MCF 10A (cell line): ENCODE data around the gene ACSL1. TPM values are rescaled to one million over a fixed set of nuclear protein-coding genes. Genes with fewer than 3 reads are reported as not detected.
"Not testable (repeated sequence)": the region's sequence is repeated elsewhere in the genome, so short reads cannot be mapped to it uniquely, and the experiment has no call there.

Source experiments
- BruUV-seq: library from RNA; stranded (reverse); fragments of 400-500 nt; replicated peaks from 2 replicates; lab custom pipeline; 2021; lab: Mats Ljungman, UMichigan
- CTCF ChIA-PET: fragments of 300-600 bp; sonication (Branson Sonifier 250); formaldehyde crosslinking; extraction: SDS; loops from one replicate; lab custom pipeline; 2021; ENCODE audit warnings: antibody characterized with exemption, inconsistent platforms; lab: Yijun Ruan, JAX
- POLR2A ChIA-PET: fragments of 300-600, 350-650 bp; sonication (Branson Sonifier 250); formaldehyde crosslinking; extraction: SDS; loops from one replicate; lab custom pipeline; 2020; ENCODE audit warnings: antibody characterized with exemption, inconsistent platforms; lab: Yijun Ruan, JAX
- DNase-seq: peaks from one replicate; pipeline ENCODE4 v3.0.0-alpha.2; 2018; ENCODE audit not compliant: unreplicated experiment
- H3K27ac Mint-ChIP-seq: one replicate; pipeline ENCODE4 v1.8.0; 2022; ENCODE audit warnings: mild to moderate bottlenecking, low read depth, mixed read lengths; ENCODE audit not compliant: unreplicated experiment
- H3K27me3 Mint-ChIP-seq: one replicate; pipeline ENCODE4 v1.8.0; 2022; ENCODE audit warnings: mixed read lengths; ENCODE audit not compliant: insufficient read depth, unreplicated experiment
- H3K36me3 Mint-ChIP-seq: one replicate; pipeline ENCODE4 v1.8.0; 2022; ENCODE audit warnings: mild to moderate bottlenecking, moderate library complexity, mixed read lengths; ENCODE audit not compliant: insufficient read depth, unreplicated experiment
- H3K4me1 Mint-ChIP-seq: one replicate; pipeline ENCODE4 v1.8.0; 2022; ENCODE audit warnings: mixed read lengths; ENCODE audit not compliant: insufficient read depth, unreplicated experiment
- H3K4me3 Mint-ChIP-seq: one replicate; pipeline ENCODE4 v1.8.0; 2022; ENCODE audit warnings: mild to moderate bottlenecking, moderate library complexity, mixed read lengths; ENCODE audit not compliant: unreplicated experiment
- H3K9me3 Mint-ChIP-seq: one replicate; pipeline ENCODE4 v1.8.0; 2022; ENCODE audit warnings: mixed read lengths; ENCODE audit not compliant: unreplicated experiment
- CTCF ChIP-seq: fragments of 200-600 bp; IDR thresholded peaks from one replicate; pipeline ENCODE4 v1.8.0; 2022; ENCODE audit warnings: antibody characterized with exemption, mild to moderate bottlenecking; ENCODE audit not compliant: unreplicated experiment
- intact Hi-C: fragments of 100-400 bp; cut with micrococcal nuclease; formaldehyde crosslinking; loops from 2 replicates; pipeline ENCODE4 v1.14.1; 2022
- total RNA-seq: library from RNA; stranded (reverse); gene quantifications from 2 replicates; pipeline ENCODE4 v1.2.3, GENCODE V29; 2022

ACSL1 gene
- total RNA-seq, 1 experiment from 2014 or later: 105 TPM

GRCh38 chr4:184745831-184746795 lies 79.7 kb downstream of the ACSL1 start:
- intact Hi-C loops: loop anchor here (1.0 to 5.0 kb wide), 6 partner anchors 81 to 388 kb away; partner anchors contain the start of gene ACSL1
- Mint-ChIP-seq H3K4me1 (peaks cover 26% of the 10 kb centered on the region), H3K36me3 (peaks cover 35% of the 10 kb centered on the region), H3K27me3 (no peaks in the 10 kb centered on the region), H3K27ac (peak overlapping the region; percentile 84), H3K4me3 (peak overlapping the region; percentile 38), H3K9me3 (no peaks in the 10 kb centered on the region)
- POLR2A ChIA-PET: interaction anchor here (0.6 to 3.4 kb wide), 17 partner anchors 9 to 352 kb away, joined by 3 to 35 read pairs (median 3); partner anchors contain the start of genes ACSL1 and CENPU
- no TSS peak for BruUV-seq
- CTCF ChIA-PET: interaction anchor here (0.6 to 3.1 kb wide), 42 partner anchors 8 to 1405 kb away, joined by 3 to 26 read pairs (median 3); partner anchors contain the start of gene CENPU
- peak; percentile 57 for TF ChIP-seq CTCF
- DNase-seq: peak; percentile 76

- Mint-ChIP-seq H3K27ac (no peak overlapping the region), H3K9me3 (no peaks in the 10 kb centered on the region), H3K4me1 (peaks cover 17% of the 10 kb centered on the region), H3K4me3 (no peak overlapping the region), H3K36me3 (peaks cover 16% of the 10 kb centered on the region), H3K27me3 (no peaks in the 10 kb centered on the region)
- TF ChIP-seq CTCF: no peak
- ChIA-PET CTCF (interaction anchor here (0.6 kb wide), 2 partner anchors 45 to 163 kb away, joined by 3 to 4 read pairs; no protein-coding TSS in a partner anchor), POLR2A (no interaction called here)
- no TSS peak for BruUV-seq
- intact Hi-C loops: loop anchor here (2.0 kb wide), 1 partner anchor 353 kb away; no protein-coding TSS in a partner anchor
- no peak for DNase-seq
Observed at GRCh38 chr4:184744236-184744635, 81.5 kb downstream of the ACSL1 start.

GRCh38 chr4:184743650-184744049 lies 82.1 kb downstream of the ACSL1 start:
- BruUV-seq: no TSS peak
- Mint-ChIP-seq H3K36me3 (peaks cover 16% of the 10 kb centered on the region), H3K4me3 (no peak overlapping the region), H3K9me3 (no peaks in the 10 kb centered on the region), H3K27me3 (no peaks in the 10 kb centered on the region), H3K4me1 (peaks cover 17% of the 10 kb centered on the region), H3K27ac (no peak overlapping the region)
- no peak for DNase-seq
- POLR2A ChIA-PET: interaction anchor here (1.9 kb wide), 1 partner anchor 10 kb away, joined by 6 read pairs; the partner anchor contains the start of gene CENPU
- no peak for TF ChIP-seq CTCF
- CTCF ChIA-PET: interaction anchor here (0.6 to 1.2 kb wide), 4 partner anchors 8 to 353 kb away, joined by 4 to 5 read pairs (median 4); no protein-coding TSS in a partner anchor
- intact Hi-C loops: loop anchor here (2.0 kb wide), 1 partner anchor 353 kb away; no protein-coding TSS in a partner anchor

GRCh38 chr4:184741651-184742050 lies 84.1 kb downstream of the ACSL1 start:
- H3K27me3 Mint-ChIP-seq, H3K27ac Mint-ChIP-seq, intact Hi-C loops, H3K36me3 Mint-ChIP-seq, BruUV-seq, DNase-seq, H3K9me3 Mint-ChIP-seq, H3K4me1 Mint-ChIP-seq, H3K4me3 Mint-ChIP-seq: not testable (repeated sequence)
- POLR2A ChIA-PET: interaction anchor here (0.8 to 1.9 kb wide), 2 partner anchors 8 to 14 kb away, joined by 3 to 6 read pairs; partner anchors contain the start of gene CENPU
- CTCF ChIA-PET: interaction anchor here (0.7 to 1.2 kb wide), 3 partner anchors 166 to 354 kb away, joined by 3 to 4 read pairs (median 3); no protein-coding TSS in a partner anchor
